ENCODE results near the gene PCSK9. TPM values are rescaled to one million over a fixed set of nuclear protein-coding genes. Genes with fewer than 3 reads are reported as not detected.

PCSK9 gene
- total RNA-seq, 1 experiment from 2014 or later, result not detected

DNA sequence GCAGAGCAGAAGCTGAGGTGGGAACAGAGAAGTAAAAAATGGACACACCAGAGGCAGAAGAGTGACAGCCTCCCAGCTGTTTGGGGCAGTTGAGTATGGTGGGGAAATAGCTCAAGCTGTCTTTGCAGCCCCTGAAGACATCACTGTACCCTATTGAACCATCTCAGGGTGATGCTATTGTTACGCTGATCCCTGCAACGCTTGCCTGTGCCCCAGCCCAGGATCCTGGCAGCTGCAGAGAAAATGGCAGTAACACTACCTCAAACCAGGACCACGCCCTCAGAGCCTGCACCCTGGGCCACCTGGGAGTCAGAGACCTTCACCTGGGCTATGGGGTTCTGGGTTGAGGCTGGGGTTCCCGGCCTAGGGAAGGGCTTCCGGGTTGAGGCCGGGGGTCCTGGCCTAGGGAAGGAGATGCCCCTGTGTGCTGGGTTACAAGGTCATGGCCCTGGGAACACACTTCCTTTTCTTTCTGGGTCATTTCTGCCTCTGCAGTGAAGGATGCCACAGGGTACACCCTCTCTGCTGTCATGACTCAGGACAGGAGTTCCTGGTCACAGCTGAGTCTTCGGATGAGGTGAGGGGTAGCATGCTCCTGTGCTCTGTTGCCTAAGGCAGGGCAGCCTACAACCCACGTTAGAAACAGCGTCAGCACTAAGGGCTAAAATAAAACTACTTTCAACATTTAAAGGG is 29.0 kb upstream of the PCSK9 start:
- POLR2A ChIA-PET, result no interaction called here
- BruUV-seq (replicated peaks), result no TSS peak

DNA sequence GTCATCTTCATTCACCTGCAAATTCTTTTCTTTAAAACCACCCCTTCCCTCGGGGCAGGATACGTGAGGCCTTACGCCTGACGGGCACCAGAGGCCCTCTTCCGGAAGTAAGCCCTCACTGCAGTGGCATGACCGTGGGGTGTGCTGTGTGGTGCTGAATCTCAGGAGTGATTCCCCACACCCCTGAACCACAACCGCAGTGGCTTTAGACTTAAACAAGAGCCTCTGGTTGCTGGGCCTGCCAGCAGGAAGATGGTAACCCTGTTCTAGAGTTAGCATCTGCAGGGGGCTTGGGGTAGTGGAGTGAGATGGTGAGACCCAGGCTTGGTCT is 28.5 kb upstream of the PCSK9 start:
- intact Hi-C loops (cut with micrococcal nuclease), result no loop called here
- peaks cover 6% of the 10 kb centered on the region for H3K4me1 Mint-ChIP-seq (ENCODE audit: insufficient read depth, unreplicated experiment)
- POLR2A ChIA-PET, result no interaction called here
- no peak for DNase-seq (ENCODE audit: unreplicated experiment)
- CTCF ChIA-PET, result interaction anchor here (1.8 kb wide), 1 partner anchor 11 kb away, joined by 9 read pairs; no protein-coding TSS in a partner anchor
- H3K36me3 Mint-ChIP-seq (ENCODE audit: insufficient read depth, unreplicated experiment), result no peaks in the 10 kb centered on the region
- H3K9me3 Mint-ChIP-seq (ENCODE audit: unreplicated experiment), result no peaks in the 10 kb centered on the region
- H3K27me3 Mint-ChIP-seq (ENCODE audit: insufficient read depth, unreplicated experiment), result peaks cover 34% of the 10 kb centered on the region
- H3K27ac Mint-ChIP-seq (ENCODE audit: low read depth, unreplicated experiment), result no peak overlapping the region
- TF ChIP-seq, protein P1, sequence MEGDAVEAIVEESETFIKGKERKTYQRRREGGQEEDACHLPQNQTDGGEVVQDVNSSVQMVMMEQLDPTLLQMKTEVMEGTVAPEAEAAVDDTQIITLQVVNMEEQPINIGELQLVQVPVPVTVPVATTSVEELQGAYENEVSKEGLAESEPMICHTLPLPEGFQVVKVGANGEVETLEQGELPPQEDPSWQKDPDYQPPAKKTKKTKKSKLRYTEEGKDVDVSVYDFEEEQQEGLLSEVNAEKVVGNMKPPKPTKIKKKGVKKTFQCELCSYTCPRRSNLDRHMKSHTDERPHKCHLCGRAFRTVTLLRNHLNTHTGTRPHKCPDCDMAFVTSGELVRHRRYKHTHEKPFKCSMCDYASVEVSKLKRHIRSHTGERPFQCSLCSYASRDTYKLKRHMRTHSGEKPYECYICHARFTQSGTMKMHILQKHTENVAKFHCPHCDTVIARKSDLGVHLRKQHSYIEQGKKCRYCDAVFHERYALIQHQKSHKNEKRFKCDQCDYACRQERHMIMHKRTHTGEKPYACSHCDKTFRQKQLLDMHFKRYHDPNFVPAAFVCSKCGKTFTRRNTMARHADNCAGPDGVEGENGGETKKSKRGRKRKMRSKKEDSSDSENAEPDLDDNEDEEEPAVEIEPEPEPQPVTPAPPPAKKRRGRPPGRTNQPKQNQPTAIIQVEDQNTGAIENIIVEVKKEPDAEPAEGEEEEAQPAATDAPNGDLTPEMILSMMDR (IDR thresholded peaks at IDR 0.05; ENCODE audit: unreplicated experiment), result no peak
- no peak overlapping the region for H3K4me3 Mint-ChIP-seq (ENCODE audit: unreplicated experiment)
- no TSS peak for BruUV-seq (replicated peaks)

More for the DNA sequence above, 29.0 kb upstream of the PCSK9 start:
- CTCF ChIA-PET, result interaction anchor here (1.1 to 3.6 kb wide), 3 partner anchors 12 to 60 kb away, joined by 5 to 19 read pairs (median 9); partner anchors contain the start of gene BSND
- no peaks in the 10 kb centered on the region for H3K36me3 Mint-ChIP-seq (ENCODE audit: insufficient read depth, unreplicated experiment)
- no peak for DNase-seq (ENCODE audit: unreplicated experiment)
- H3K27ac Mint-ChIP-seq (ENCODE audit: low read depth, unreplicated experiment), result no peak overlapping the region
- H3K4me3 Mint-ChIP-seq (ENCODE audit: unreplicated experiment), result no peak overlapping the region
- H3K27me3 Mint-ChIP-seq (ENCODE audit: insufficient read depth, unreplicated experiment), result peaks cover 29% of the 10 kb centered on the region
- H3K9me3 Mint-ChIP-seq (ENCODE audit: unreplicated experiment), result no peaks in the 10 kb centered on the region
- intact Hi-C loops (cut with micrococcal nuclease), result no loop called here
- TF ChIP-seq, protein P1 (IDR thresholded peaks at IDR 0.05; ENCODE audit: unreplicated experiment), result no peak
- H3K4me1 Mint-ChIP-seq (ENCODE audit: insufficient read depth, unreplicated experiment), result peaks cover 6% of the 10 kb centered on the region

DNA sequence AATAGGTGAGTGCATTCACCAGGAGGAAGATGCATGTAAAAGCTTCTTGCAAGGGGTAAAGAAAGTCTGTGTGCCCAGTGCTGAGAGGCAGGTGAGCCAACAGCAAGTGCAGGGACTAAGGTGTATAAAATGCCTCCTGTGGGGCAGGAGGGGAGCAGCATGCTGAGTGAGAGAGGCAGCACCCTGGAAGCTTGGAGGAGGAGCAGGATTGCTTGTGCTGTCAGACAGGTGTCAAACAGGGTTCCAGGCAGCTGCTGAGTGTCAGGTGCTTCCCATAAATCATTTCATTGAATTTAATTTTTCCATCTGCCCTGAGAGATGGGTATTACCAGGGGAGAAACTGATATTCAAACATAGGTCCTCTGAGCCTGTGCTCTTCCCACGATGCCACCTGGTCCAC is 26.7 kb upstream of the PCSK9 start:
- BruUV-seq (replicated peaks), result no TSS peak
- Mint-ChIP-seq H3K9me3 (ENCODE audit: unreplicated experiment) (no peaks in the 10 kb centered on the region), H3K27ac (ENCODE audit: low read depth, unreplicated experiment) (no peak overlapping the region), H3K27me3 (ENCODE audit: insufficient read depth, unreplicated experiment) (peaks cover 49% of the 10 kb centered on the region), H3K36me3 (ENCODE audit: insufficient read depth, unreplicated experiment) (no peaks in the 10 kb centered on the region), H3K4me3 (ENCODE audit: unreplicated experiment) (no peak overlapping the region), H3K4me1 (ENCODE audit: insufficient read depth, unreplicated experiment) (peaks cover 4% of the 10 kb centered on the region)
- TF ChIP-seq, protein P1 (IDR thresholded peaks at IDR 0.05; ENCODE audit: unreplicated experiment), result no peak
- intact Hi-C loops (cut with micrococcal nuclease), result no loop called here
- CTCF ChIA-PET, result interaction anchor here (0.5 to 2.2 kb wide), 5 partner anchors 10 to 227 kb away, joined by 3 to 9 read pairs (median 4); no protein-coding TSS in a partner anchor
- POLR2A ChIA-PET, result no interaction called here
- DNase-seq (ENCODE audit: unreplicated experiment), result no peak

DNA sequence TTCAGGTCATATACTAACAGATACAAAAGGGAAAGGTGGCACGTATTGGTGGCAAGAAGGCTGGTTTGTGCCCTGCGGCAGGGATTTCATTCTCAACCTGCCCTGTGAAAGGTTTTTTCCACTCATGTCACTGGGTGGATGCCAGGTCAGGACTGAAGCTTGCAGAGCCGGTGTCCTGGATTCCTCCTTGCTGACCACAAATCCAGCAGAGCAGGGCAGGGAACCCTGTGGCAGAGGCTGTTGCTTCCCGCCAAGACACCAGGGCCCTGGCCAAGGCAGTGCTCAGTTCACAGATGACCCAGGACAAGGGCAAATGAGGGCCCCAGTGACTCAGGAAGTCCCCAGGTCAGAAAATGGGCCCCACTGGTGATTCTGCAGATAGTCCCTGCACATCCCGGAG is 24.2 kb upstream of the PCSK9 start:
- no TSS peak for BruUV-seq (replicated peaks)
- POLR2A ChIA-PET, result no interaction called here
- intact Hi-C loops (cut with micrococcal nuclease), result no loop called here
- no peak overlapping the region for H3K4me3 Mint-ChIP-seq (ENCODE audit: unreplicated experiment)
- peaks cover 49% of the 10 kb centered on the region for H3K27me3 Mint-ChIP-seq (ENCODE audit: insufficient read depth, unreplicated experiment)
- H3K27ac Mint-ChIP-seq (ENCODE audit: low read depth, unreplicated experiment), result no peak overlapping the region
- CTCF ChIA-PET, result interaction anchor here (2.2 to 2.3 kb wide), 2 partner anchors 19 to 65 kb away, joined by 9 read pairs; no protein-coding TSS in a partner anchor
- TF ChIP-seq, protein P1 (IDR thresholded peaks at IDR 0.05; ENCODE audit: unreplicated experiment), result no peak
- H3K4me1 Mint-ChIP-seq (ENCODE audit: insufficient read depth, unreplicated experiment), result no peaks in the 10 kb centered on the region
- H3K9me3 Mint-ChIP-seq (ENCODE audit: unreplicated experiment), result no peaks in the 10 kb centered on the region
- H3K36me3 Mint-ChIP-seq (ENCODE audit: insufficient read depth, unreplicated experiment), result no peaks in the 10 kb centered on the region
- DNase-seq (ENCODE audit: unreplicated experiment), result no peak

Measured in MCF 10A (cell line).